NCI-H1105 (cell line): ENCODE results near the gene FTO.
A peak's percentile ranks its signal among the peaks of the same experiment; 100 is the strongest.

ENCODE experiments used
- DNase-seq: peaks from one replicate; lab custom pipeline; 2025; lab: John Stamatoyannopoulos, UW

The FTO gene

GRCh38 chr16:54055191-54055590 is 351.2 kb downstream of the FTO start:
- no peak for DNase-seq

- DNase-seq, result no peak
Measured at GRCh38 chr16:54055864-54056263, 351.9 kb downstream of the FTO start.

- DNase-seq, result no peak
Measured at GRCh38 chr16:54056921-54057320, 353.0 kb downstream of the FTO start.

GRCh38 chr16:54059319-54059718 is 355.4 kb downstream of the FTO start:
- DNase-seq, result no peak

GRCh38 chr16:54060599-54061421 is 356.9 kb downstream of the FTO start:
- DNase-seq, result no peak

- no peak for DNase-seq
Measured at GRCh38 chr16:54061454-54061853, 357.5 kb downstream of the FTO start.

- DNase-seq, result peak; percentile 32
Measured at GRCh38 chr16:54062361-54063278, 358.7 kb downstream of the FTO start.

- DNase-seq, result no peak
Measured at GRCh38 chr16:54063279-54063773, 359.4 kb downstream of the FTO start.

GRCh38 chr16:54066451-54067105 is 362.6 kb downstream of the FTO start:
- DNase-seq, result no peak

GRCh38 chr16:54067322-54068065 is 363.5 kb downstream of the FTO start:
- no peak for DNase-seq

GRCh38 chr16:54068212-54068611 is 364.3 kb downstream of the FTO start:
- DNase-seq, result no peak

- DNase-seq, result no peak
Measured at GRCh38 chr16:54069601-54070239, 365.8 kb downstream of the FTO start.

GRCh38 chr16:54070789-54071343 is 366.9 kb downstream of the FTO start:
- DNase-seq, result no peak

GRCh38 chr16:54071514-54071913 is 367.6 kb downstream of the FTO start:
- no peak for DNase-seq

GRCh38 chr16:54072237-54072636 is 368.3 kb downstream of the FTO start:
- DNase-seq, result no peak

GRCh38 chr16:54073356-54073755 is 369.4 kb downstream of the FTO start:
- no peak for DNase-seq

GRCh38 chr16:54075446-54075845 is 371.5 kb downstream of the FTO start:
- DNase-seq, result no peak

- DNase-seq, result no peak
Measured at GRCh38 chr16:54076006-54076504, 372.1 kb downstream of the FTO start.

GRCh38 chr16:54077050-54077821 is 373.3 kb downstream of the FTO start:
- DNase-seq, result no peak

- no peak for DNase-seq
Measured at GRCh38 chr16:54080524-54081008, 376.6 kb downstream of the FTO start.
